ENCODE data around the gene AHCTF1.
A peak's percentile ranks its signal among the peaks of the same experiment; 100 is the strongest.
"Not testable (repeated sequence)": the region's sequence is repeated elsewhere in the genome, so short reads cannot be mapped to it uniquely, and the experiment has no call there.

The AHCTF1 gene

DNA sequence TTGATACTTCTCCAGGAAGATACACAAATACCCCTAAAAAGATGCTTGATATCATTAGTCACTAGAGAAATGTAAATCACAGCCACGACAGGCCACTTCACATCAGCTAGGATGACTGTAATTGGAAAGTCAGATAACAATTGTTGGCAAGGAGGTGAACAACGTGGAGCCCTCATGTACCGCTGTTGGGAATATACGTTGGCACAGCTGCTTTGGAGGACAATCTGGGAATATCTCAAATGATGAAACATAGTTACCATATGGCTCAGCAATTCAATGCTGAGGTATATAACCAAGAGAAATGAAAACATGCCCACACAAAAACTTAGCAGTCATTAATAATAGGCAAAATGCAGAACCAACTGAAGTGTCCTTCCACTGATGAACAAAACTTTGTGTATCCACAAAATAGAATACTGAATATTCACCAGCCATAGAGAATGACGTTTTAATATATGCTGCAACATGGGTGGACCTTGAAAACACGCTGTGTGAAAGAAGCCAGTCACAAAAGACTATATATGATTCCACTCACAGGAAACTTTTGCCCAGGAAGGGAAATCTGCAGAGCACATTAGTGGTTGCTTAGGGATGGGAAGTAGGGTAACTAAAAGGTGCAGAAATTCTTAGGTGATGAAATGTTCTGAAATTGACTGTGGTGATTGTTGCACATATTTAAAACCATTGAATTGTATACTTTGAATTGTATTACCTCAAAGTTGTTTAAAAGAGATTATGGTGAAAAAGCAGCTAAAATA, 95.4 kb downstream of the AHCTF1 start:
- no peak for DNase-seq (ENCODE audit: low read depth, low spot score)

DNA sequence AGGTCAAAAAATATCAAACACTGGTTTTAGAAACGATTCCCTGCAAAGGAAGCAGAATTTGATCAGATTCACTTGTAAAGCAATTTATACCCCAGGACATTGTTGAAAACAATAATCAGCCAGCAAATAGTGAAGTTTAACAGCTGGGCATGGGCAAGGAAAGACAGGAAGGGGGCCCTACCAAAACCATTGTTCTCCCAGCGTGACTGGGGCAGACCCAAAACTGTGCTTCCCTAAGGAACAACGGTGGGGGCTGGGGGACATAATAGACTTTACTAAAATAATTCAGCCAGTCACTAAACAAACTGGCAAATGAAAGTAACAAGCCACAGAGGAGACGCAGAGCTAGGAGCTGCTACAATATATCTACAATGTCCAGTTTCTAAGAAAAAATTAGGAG, 100.2 kb downstream of the AHCTF1 start:
- no peak for DNase-seq (ENCODE audit: low read depth, low spot score)

DNA sequence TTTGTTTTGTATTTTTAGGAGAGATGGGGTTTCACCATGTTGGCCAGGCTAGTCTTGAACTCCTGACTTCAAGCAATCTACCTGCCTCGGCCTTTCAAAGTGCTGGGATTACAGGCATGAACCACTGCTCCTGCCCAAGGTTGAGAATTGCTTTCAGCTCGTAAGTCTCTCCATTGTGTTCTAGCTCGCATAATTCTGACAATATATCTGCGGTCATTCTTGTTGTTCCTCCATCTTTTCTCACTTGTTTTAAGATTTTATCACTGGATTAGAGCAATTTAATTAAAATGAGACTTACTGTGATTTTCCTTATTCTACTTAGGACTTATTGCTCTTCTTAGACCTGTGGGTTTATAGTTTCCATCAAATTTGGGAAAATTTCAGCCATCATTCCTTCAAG, 102.9 kb downstream of the AHCTF1 start:
- no peak for DNase-seq (ENCODE audit: low read depth, low spot score)

DNA sequence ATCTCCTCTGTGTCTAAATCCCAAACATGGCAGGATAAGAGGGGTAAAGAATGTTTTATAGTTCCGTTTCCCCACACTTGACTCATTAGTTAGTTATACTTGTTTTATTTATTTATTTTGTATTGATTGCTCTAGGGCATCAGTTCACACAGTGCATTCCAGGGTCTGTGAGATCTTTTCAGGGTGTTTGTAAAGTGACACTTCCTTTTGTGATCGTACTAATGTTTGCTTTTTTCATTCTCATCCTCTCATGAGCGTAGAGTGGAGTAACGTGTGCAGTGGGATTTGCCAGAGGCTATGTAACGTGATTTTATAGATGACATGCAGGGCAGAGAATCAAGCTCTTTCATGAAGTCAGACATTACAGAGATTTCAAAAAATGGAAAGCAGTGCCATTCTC, 104.4 kb downstream of the AHCTF1 start:
- DNase-seq (ENCODE audit: low read depth, low spot score) = no peak

DNA sequence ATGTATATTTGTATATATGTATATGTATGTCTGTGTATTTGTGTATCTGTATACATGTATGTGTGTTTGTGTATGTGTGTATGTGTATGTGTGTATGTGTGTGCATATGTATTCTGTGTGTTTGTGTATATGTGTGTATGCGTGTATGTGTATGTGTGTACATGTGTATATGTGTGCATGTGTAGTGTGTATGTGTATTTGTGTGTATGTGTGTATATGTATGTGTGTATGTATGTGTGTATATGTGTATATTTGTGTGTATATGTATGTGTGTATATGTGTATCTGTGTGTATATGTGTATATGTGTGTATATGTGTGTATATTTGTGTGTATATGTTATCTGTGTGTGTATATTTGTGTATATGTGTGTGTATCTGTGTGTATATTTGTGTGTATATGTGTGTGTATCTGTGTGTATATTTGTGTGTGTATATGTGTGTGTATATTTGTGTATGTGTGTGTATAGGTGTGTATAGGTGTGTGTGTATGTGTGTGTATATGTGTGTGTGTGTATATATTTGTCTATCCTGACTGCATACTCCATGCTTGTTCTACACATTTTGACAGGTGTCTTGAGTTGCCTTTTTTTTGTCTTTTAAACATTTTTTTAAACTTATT, 106.1 kb downstream of the AHCTF1 start:
- DNase-seq (ENCODE audit: low read depth, low spot score) = no peak

DNA sequence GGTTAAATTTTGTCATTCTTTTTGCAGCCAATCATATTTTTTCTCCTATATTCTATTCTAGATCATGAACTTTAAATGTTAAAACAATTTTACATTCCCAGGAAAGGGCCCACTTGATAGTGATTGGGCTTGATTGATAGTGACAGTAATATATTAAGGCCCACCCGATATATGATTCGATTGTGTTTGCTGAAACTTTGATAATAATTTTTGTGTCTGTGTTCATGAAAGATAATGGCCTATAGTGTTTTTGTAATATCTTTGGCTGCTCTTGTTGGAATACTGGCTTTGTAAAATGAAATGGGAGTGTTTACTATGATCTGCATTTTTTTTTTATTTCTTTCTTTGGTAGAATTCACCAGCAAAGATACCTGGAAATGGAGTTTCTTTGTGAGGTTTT, 107.2 kb downstream of the AHCTF1 start:
- DNase-seq (ENCODE audit: low read depth, low spot score) = no peak

DNA sequence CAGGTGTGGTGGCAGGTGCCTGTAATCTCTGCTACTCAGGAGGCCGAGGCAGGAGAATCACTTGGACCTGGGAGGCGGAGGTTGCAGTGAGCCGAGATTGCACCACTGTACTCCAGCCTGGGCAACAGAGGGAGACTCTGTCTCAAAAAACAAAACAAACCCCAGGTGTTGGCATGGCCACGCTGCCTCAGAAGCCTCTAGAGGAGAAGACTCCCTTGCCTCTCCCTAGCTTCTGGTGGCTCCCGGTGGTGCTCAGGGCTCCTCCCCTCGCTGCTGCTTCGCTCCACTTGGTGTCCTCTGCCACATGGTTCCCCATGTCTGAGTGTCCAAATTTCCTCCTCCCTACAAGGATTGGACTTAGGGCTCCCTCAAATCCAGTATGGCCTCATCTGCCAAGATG, 109.6 kb downstream of the AHCTF1 start:
- DNase-seq (ENCODE audit: low read depth, low spot score) = not testable (repeated sequence)

DNA sequence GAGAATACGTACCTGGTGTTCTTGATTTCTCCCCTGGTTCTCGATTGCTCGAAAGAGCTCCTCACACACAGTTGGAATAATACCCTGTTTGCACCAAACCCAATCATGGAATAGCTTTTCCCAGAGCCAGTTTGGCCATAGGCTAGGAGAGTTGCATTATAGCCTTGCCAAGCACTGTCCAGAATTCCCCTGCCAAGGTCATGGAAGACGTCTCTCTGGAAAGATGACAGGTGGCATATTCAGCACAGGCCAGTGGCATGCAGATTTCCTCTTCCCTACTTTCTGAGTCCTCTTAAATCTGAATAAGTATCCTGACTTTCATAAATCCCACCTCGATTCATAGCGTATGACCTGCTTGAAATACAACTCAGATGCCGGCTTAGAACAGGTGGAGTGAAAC, 111.1 kb downstream of the AHCTF1 start:
- no peak for DNase-seq (ENCODE audit: low read depth, low spot score)

DNA sequence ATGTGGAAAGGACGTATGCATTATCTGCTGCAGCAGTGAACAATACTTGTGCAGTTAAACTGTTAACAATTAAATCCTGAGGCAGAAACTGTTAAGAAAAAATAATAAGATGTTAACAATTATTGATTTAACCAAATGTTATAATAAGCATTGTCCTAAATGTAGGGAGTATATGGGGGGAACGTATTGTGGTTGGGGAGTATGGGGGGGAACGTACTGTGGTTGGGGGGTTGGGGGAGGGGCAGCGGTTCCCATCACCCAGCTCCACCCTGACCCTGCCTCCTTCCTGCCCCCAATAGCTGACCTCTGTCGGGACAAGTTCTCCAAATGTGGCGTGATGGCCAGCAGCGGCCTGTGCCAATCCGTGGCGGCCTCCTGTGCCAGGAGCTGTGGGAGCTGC, 114.0 kb downstream of the AHCTF1 start:
- DNase-seq (ENCODE audit: low read depth, low spot score) = peak; percentile 57

DNA sequence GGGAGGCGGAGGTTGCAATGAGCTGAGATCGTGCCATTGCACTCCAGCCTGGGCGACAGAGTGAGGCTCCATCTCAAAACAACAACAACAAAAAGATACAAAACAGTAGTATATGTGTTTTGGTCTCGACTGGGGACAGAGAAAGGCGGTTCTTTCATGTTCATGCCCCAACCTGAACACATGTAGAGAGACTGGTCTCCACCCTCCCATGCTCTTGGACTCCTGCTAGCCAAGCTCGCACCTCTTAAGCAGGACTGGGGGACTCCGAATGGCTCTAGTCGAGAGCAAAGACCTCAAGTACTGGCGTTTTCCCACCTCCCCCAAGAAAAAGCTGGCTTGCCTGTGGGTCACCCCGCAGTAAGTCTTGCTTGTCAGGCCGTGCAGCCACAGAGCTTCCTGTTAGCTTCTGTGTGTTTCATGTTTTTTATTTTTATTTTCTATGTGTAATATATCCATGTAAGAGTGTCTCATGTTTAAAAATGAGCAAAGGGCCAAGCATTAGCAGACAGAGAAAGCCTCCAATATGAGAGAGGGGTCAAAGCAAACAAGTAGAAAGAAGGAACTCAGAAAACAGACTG, 116.0 kb downstream of the AHCTF1 start:
- DNase-seq (ENCODE audit: low read depth, low spot score) = no peak

DNA sequence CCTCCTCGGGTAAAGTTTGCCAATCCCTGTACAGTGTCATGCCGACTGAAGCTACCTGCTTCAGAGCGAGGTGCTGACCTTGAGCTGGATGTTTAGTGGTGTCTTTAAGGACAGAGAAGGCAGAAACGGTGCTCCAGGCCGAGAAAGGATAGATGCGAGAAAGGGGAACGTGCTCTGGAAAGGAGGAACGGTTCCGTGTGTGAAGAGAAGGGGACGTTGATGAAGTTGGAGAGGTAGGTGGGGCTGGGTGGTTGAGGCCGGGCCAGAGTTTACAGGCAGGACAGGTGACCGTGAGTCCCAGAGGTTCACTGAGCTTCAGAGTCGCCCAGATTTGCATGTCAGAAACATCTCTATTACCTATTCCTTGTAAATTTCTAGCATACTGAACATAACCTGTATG, 116.9 kb downstream of the AHCTF1 start:
- no peak for DNase-seq (ENCODE audit: low read depth, low spot score)

DNA sequence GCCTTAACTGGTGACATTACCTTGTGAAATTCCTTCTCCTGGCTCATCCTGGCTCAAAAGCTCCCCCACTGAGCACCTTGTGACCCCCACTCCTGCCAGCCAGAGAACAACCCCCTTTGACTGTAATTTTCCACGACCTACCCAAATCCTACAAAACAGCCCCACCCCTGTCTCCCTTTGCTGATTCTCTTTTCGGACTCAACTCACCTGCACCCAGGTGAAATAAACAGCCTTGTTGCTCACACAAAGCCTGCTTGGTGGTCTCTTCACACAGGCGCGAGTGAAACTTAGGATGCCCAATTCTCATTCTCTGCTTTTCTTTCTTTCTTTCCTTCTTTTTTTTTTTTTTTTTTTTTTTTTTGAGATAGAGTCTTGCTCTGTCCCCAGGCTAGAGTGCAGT, 118.4 kb downstream of the AHCTF1 start:
- not testable (repeated sequence) for DNase-seq (ENCODE audit: low read depth, low spot score)

DNA sequence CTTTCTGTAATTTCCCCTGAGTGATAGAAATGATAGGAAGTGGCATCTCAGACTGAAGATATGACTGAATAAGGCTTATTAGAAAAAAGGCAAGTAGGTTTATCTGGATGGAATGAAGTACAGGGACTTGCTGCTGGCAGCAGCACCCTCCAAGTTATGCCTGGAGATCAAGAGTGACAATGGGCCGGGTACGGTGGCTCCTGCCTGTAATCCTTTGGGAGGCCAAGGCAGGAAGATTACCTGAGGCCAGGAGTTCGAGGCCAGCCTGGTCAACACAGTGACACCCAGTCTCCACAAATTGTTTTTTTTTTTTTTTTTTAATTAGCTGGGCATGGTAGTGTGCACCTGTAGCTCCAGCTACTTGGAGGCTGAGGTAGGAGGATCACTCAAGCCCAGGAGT, 119.8 kb downstream of the AHCTF1 start:
- no peak for DNase-seq (ENCODE audit: low read depth, low spot score)

DNA sequence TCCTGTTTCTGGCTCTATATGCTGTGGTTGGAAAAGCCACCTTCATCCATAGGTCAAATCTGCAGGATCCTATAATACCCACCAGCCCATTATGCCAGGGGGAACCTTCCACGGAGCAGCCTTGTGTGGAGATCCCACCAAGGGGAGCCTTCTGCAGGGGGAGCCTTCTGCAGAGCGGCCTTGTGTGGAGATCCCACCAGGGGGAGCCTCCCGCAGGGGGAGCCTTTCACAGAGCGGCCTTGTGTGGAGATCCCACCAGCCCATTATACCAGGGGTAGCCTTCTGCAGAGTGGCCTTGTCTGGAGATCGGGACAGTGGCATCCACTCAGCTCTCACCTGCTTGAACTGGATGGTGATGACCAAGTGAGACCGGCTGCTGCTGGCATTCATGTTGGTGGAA, 122.3 kb downstream of the AHCTF1 start:
- DNase-seq (ENCODE audit: low read depth, low spot score) = no peak

DNA sequence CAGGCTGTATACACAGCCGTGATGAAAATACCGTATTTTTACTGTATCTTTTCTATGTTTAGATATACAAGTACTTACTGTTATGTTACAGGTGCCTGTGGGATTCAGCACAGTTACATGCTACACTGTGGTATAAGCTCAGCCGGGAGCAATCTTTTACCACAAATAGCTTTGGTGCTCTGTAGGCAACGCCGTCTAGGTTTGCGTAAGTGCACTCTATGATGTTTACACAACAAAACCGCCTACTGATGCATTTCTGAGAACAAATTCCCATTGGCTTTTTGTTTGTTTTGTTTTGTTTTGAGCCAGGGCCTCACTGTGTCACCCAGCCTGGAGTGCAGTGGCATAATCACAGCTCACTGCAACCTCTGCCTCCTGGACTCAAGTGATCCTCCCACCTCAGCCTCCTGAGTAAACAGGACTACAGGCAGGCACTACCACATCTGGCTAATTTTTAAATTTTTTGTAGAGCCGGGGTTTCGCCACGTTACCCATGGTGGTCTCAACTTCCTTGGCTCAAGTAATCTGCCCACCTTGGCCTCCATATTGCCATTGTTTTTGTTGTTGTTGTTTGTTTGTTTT, 126.5 kb downstream of the AHCTF1 start:
- no peak for DNase-seq (ENCODE audit: low read depth, low spot score)

DNA sequence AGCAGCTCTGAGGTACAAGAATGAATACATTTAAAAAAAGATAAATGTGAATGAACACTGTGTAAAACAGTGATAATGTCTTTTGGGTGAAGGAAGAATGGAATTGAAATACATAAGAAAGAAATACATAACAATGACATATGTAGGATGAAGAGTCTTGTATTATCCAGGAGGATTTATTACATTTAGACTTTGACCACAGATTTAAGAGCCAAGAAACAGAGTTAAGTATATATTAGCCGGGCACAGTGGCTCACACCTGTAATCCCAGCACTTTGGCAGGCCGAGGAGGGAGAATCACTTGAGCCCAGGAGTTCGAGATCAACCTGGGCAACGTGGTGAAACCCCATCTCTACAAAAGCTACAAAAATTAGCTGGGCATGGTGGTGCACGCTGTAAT, 127.9 kb downstream of the AHCTF1 start:
- no peak for DNase-seq (ENCODE audit: low read depth, low spot score)

DNA sequence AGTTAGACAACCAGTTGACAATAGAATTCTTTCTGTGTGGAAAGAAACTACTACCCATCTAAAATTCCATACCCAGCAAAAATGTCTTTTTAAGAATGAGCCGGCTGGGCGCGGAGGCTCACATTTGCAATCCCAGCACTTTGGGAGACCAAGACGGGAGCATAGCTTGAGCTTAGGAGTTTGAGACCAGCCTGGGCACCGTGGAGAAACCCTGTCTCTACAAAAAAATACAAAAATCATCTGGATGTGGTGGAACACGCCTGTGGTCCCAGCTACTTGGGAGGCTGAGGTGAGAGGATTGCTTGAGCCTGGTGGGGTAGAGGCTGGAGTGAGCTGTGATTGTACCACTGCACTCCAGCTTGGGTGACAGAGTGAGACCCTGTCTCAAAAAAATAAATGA, 128.4 kb downstream of the AHCTF1 start:
- DNase-seq (ENCODE audit: low read depth, low spot score) = no peak

DNA sequence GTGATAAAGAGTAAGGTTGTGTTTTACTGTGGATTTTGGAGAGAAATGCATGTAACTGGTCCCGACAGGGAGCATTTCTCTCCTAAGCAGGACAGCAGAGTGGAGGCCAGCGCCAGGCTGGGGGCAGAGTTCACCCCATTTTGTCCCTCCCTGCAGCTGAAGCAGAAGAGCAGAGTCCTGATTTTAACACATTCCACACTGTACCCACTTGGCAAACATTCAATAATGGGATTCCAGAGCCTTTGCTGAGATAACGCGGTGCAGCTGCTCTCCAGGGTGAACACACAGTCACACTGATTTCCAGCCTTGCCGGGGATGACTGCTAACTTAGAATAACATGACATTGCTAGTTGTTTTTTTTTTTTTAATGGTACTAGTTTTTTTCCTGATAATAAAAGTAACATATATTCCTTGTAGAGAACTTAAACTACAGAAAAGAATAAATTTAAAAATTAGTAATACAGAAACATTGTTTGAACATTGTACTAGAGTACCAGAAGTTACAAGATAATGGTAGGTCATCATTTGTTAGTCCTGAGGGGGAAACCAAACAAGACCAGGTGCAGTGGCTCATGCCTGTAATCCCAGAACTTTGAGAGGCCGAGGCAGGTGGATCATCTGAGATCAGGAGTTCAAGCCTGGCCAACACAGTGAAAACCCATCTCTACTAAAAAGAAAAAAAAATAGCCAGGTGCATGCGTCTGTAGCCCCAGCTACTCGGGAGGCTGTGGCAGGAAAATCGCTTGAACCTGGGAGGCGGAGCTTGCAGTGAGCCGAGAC, 130.3 kb downstream of the AHCTF1 start:
- DNase-seq (ENCODE audit: low read depth, low spot score) = no peak

DNA sequence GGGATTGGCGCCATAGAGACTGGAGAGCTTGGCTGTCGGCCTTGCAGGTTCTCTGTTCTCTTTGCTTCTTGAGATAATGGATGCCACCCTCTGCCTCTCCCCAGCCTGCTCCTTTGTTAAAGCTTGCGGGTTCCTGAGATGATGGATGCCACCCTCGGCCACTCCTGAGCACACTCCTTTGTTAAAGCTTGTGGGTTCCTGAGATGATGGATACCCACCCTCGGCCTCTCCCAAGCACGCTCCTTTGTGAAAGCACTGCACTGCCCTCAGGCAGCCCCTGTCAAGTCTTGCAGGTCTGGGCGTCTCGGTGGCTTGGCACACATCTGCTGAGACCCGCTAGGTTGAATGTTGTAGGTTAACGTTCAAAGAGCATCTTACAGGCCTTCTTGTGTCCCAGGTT, 131.0 kb downstream of the AHCTF1 start:
- DNase-seq (ENCODE audit: low read depth, low spot score) = no peak

DNA sequence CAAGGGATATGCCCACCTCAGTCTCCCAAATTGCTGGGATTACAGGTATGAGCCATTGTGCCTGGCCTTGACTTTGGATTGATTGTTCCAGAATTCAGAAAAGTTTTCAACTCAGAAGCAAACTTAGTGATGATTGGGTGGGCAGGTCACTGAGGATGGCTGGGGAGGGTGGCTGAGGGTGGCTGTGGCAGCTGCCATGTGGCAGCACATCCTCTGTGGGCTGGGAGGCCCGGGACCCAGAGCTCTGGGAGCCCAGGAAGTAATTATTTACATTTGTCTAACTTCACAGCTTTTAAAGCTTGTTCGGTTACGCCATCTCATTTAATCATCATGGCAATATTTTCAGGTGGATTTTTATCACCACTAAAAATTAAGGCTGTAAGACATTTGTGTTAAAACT, 131.4 kb downstream of the AHCTF1 start:
- DNase-seq (ENCODE audit: low read depth, low spot score) = no peak

DNA sequence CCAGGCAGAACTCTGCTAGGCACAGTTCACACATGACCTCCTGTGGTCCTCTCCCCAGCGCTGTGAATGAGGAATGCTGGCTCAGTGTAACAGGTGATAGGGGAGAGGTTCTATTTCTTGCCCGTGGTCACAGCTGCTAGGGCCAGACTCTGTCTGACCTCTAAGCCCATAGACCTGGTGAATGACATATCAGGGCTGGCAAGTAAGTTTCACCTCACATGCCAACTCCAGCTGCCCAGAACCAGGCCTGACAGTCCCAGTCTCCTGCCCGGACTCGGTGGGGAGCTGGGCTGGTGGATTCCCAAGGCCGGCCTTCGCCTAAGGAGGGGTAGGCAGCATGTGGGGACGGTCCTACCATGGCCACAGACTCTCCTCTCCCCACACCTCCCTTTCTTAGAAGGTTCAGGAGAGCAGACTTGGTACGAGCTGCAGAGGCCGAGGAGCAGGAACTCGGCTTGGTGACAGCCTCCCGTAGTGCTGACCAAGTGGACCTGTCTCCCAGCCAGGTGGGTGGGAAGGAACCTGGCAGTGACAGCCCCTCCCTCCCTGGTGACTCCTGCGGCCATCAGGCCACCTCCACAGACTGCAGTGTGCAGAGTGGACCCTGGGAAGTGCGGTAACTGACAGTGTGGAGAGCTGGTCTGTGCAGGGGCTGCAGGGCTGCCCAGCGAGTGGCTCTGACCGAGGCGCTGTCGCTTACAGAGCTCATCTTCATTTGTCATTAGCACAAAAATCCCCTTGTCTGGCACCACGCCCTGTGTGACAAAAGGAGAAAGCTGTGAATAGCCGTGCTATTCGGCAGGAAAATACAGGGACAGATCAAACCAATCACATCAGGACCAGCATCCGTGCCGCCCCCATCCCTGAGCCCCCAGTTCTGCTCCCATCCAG, 132.9 kb downstream of the AHCTF1 start:
- DNase-seq (ENCODE audit: low read depth, low spot score) = no peak

Measured in iPS DF 19.7 (cell line).